Posterior vena cava (tissue), 2 donors: ENCODE data around the gene RAB40B. TPM values are rescaled to one million over a fixed set of nuclear protein-coding genes. Genes with fewer than 3 reads are reported as not detected.

Source experiments
- DNase-seq: peaks from one replicate; pipeline ENCODE4 v3.0.0-alpha.2; 2020; ENCODE audit warnings: low spot score
- intact Hi-C, 2 donors: fragments of 100-400 bp; cut with DNase I; formaldehyde crosslinking; loops; one replicate each; pipeline versions ENCODE4 v1.14.1 to v1.14.2; 2022 to 2023
- total RNA-seq, 2 donors: library from RNA; stranded (reverse); fragmentation: NEBNext Ultra II Directional; extraction: Animal tissue kit (Norgen Biotek cat#: 25700); gene quantifications; one replicate each; pipeline ENCODE4 v1.2.1, GENCODE V29; 2021
- donor health status: DM: yes; HTN: yes; CAD: no.
- donor health status: DM: yes; HTN: yes; CAD: no.

The RAB40B gene
- total RNA-seq, 2 donors from 2014 or later = 4.2 to 6.3 TPM

DNA sequence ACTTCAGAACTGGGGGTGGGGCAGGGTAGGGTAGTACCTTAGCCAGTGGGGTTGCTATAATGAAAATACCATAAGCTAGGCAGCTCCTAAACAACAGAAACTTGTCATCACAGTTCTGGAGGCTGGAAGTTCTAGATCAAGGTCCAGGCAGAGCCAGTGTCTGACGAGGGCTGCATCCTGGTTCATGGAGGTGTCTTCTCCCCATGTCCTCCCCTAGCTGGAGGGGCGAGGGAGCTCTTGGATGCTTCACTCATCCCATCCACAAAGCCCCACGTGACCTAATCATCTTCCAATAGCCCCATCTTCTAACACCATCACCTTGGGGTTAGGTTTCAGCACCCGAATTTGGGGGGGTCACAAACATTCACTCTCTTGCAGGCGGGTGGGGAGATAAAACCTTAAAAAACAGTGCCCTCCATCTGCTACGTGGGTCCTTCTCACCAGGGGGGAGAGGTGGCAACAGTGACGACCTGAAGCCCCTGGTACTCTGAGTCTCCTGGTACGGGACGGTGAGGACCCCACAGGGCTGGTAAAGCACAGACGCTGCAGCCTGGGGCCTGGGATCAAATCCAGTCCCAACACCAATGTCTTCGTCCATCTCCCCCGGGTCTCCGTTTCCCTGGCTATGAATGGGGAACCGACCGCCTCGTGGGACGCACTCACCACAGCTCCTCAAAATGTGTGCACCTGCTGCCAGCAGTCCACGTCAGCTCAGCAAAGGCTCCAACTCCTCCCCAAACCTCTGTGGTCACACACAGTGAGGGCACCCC, 22.8 kb downstream of the RAB40B start:
- intact Hi-C loops = no loop called here
- DNase-seq = peak; percentile 69

DNA sequence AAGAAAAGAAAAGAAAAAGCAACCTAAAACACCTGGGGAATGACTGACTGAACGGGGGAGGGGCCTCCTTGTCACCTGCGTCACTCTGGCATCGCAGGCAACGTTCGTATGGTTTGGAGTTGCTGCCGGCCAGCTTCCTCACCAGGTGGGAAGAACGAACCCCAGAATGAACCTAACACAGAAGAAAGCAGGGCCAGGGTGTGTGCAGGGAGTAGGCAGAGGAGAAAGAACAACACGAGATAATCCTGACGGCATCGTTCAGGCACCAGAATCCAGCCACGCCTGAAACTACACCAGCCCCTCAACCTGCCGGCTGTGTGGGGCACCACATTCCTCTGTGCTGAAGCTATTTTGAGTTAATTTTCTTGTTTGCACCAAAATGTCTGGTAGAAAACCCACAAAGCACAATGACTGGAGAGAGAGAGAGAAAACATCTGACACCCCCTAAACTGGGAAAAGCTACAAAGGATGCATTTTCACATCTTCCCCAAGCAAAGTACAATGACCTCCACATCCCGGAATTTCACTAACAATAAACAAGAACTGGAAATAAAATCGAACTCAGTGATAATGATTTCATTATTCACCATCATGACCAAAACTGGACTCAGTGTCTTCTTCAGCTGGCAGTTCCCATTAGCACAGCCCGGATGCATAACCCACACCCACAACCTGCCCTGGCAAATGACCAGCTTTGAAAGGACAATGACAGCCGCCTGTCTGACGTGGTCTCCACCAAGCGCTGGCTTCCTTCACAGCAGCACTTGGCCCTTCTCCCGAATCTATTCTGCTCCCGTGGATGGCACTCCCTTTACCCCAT, 23.6 kb downstream of the RAB40B start:
- intact Hi-C loops = no loop called here
- no peak for DNase-seq

DNA sequence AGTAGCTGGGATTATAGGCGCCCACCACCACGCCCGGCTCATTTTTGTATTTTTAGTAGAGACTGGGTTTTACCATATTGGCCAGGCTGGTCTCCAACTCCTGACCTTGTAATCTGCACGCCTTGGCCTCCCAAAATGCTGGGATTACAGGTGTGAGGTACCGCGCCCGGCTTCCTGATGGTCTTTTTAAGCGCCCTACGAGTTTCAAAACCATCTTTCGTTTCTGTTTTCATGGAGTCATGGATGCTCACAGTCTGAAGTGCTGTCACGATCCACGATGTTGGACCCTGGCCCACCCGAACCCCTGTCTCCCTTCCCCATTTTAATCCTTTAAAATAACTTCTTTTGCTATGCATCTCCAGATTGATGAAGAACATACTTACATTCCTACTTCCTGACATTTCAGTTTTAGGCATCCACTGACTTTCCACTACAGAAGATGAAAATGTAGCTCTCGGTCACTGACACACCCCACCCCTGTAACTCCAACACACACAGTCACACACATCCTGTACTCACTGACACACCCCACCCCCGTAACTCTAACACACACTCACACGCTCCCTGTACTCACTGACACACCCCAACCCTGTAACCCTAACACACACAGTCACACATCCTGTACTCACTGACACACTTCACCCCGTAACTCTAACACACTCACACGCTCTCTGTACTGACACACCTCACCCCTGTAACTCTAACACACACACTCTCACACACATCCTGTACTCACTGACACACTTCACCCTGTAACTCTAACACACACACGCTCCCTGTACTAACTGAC, 27.6 kb downstream of the RAB40B start:
- DNase-seq = peak; percentile 32

GRCh38 chr17:82668631-82669099, 29.8 kb downstream of the RAB40B start:
- intact Hi-C loops = loop anchor here in 1 of 2 donors (10.0 kb wide), 1 partner anchor 314 kb away; the partner anchor contains the start of gene TEX19
- peak; percentile 87 for DNase-seq

More for the DNA sequence above, 27.6 kb downstream of the RAB40B start:
- intact Hi-C loops = no loop called here

- no peak for DNase-seq
- intact Hi-C loops = loop anchor here in 1 of 2 donors (10.0 kb wide), 1 partner anchor 313 kb away; the partner anchor contains the start of gene TEX19
Measured at GRCh38 chr17:82668024-82668630, 30.4 kb downstream of the RAB40B start.

DNA sequence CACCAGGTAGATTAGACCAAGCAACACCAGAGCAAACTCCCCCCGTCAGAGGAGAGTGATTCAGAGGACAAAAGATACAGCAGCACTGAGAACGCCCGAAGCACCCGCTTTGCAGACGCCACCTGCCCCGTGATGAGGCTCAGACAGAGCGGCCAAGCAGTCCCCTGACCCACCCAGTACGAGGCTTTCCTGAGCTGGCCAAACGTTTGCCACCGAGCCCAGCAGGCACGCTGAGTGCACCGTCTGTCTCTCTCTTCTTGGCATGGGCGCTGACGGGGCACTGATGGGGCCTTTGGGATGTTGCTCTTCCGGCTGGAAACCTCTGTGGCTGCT, 30.9 kb downstream of the RAB40B start:
- intact Hi-C loops = loop anchor here in 1 of 2 donors (10.0 kb wide), 1 partner anchor 313 kb away; the partner anchor contains the start of gene TEX19
- peak; percentile 57 for DNase-seq

DNA sequence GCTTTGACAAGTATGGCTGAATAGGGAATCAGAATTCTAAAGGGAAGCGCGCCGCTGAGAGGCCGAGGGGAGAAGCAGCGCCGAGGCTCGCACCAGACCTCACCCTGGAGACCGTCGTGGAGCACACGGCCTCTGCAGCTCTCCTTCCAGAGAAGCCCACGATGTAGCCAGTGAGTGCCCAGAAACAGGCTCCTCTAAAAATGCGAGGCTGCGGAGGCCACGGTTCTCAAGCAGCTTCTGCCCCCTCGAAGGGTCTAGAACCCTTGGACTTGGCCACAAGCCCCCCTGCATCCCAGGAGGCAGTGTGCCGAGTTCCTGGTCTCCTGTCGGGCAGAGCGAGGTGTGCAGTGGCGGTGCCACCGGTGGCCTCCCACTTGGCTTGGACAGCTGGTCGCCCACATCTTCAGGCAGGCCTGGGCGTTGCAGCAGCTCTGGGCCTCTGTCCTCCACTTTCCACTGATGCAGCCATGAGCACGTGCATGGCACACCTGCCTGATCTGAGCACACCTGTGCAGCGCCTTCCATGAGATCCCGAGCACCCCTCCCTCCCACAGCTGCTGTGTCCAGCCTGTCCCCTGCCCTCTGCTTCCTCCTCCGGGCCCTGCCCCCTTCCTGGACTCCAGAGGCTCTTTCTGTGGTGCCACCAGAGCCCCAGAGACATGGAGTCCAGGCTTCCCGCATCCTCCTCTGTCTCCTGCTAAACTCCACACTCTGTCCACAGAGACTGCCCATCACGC, 31.4 kb downstream of the RAB40B start:
- peak; percentile 66 for DNase-seq
- intact Hi-C loops = loop anchor here in 1 of 2 donors (10.0 kb wide), 1 partner anchor 312 kb away; the partner anchor contains the start of gene TEX19

DNA sequence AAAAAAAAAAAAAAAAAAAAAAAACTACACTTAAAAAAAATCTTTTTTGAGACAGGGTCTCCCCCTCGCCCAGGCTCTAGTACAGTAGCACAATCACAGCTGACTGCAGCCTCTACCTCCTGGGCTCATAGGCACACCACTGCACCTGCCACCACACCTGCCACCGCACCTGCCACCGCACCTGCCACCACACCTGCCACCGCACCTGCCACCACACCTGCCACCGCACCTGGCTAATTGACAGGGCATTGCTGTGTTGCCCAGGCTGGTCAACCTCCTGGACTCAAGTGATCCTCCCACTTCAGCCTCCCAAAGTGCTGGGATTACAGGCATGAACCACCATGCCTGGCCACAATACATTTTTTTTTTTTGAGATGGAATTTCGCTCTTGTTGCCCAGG, 32.6 kb downstream of the RAB40B start:
- peak; percentile 68 for DNase-seq
- intact Hi-C loops = loop anchor here in 1 of 2 donors (10.0 kb wide), 1 partner anchor 311 kb away; the partner anchor contains the start of gene TEX19

DNA sequence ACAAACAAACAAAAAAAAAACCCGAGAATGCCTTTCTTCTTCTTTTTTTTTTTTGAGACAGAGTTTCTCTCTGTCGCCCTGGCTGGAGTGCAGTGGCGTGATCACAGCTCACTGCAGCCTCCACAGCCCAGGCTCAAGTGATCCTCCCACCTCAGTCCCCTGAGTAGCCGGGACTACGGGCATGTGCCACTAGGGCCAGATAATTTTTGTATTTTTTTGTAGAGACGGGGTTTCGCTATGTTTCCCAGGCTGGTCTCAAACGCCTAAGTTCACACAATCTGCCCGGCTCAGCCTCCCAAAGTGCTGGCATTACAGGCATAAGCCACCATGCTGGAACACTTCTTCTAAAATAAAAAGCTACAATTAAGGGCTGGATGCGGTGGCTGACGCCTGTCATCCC, 33.3 kb downstream of the RAB40B start:
- peak; percentile 67 for DNase-seq
- intact Hi-C loops = loop anchor here in 1 of 2 donors (10.0 kb wide), 1 partner anchor 310 kb away; the partner anchor contains the start of gene TEX19

GRCh38 chr17:82664701-82665182, 33.8 kb downstream of the RAB40B start:
- intact Hi-C loops = loop anchor here (1.0 to 10.0 kb wide), 2 partner anchors 98 to 310 kb away; partner anchors contain the start of gene TEX19 (in 1 of the 2)
- peak; percentile 62 for DNase-seq

DNA sequence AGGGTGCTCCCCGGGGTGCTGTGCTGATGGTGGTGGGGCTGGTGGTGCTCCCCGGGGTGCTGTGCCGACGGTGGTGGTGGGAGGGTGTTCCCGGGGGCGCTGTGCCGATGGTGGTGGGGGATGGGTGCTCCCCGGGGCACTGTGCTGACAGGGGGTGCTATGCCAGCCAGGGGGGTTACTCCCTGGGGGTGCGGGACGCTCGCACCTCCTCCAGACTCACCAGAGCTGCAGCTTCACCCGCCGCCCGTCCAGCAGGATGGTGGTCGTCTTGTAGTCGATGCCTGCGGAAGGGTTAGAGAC, 34.3 kb downstream of the RAB40B start:
- intact Hi-C loops = loop anchor here (1.0 to 10.0 kb wide), 2 partner anchors 98 to 309 kb away; partner anchors contain the start of gene TEX19 (in 1 of the 2)
- no peak for DNase-seq

GRCh38 chr17:82663381-82664275, 34.9 kb downstream of the RAB40B start:
- peak; percentile 69 for DNase-seq
- intact Hi-C loops = loop anchor here (1.0 to 10.0 kb wide), 2 partner anchors 97 to 309 kb away; partner anchors contain the start of gene TEX19 (in 1 of the 2)

GRCh38 chr17:82662711-82663261, 35.7 kb downstream of the RAB40B start:
- peak; percentile 76 for DNase-seq
- intact Hi-C loops = loop anchor here in 1 of 2 donors (10.0 kb wide), 1 partner anchor 308 kb away; the partner anchor contains the start of gene TEX19

GRCh38 chr17:82661717-82662683, 36.5 kb downstream of the RAB40B start:
- DNase-seq = peak; percentile 61

DNA sequence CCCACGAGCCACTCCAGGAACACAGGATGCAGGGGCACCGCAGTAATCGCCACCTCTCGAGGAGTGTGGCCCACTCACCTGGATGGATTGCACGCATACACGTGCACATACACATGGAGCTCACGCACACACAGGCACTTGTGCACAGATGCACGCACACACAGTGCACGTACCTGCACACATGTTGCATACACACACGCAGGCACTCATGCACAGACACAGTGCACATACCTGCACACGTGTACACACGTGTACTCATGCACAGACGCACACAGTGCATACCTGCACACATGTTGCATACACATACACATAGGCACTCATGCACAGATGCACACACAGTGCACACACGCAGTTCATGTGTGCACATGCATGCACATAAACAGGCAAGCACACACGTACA, 38.6 kb downstream of the RAB40B start:
- peak; percentile 30 for DNase-seq
- intact Hi-C loops = loop anchor here in 1 of 2 donors (10.0 kb wide), 1 partner anchor 305 kb away; the partner anchor contains the start of gene TEX19

More at GRCh38 chr17:82661717-82662683, 36.5 kb downstream of the RAB40B start:
- intact Hi-C loops = loop anchor here in 1 of 2 donors (10.0 kb wide), 1 partner anchor 307 kb away; the partner anchor contains the start of gene TEX19
